DMS79 (cell line): ENCODE measurements around the gene POM121L2.

Experiments used
- DNase-seq: peaks from one replicate; lab custom pipeline; 2025; lab: John Stamatoyannopoulos, UW

POM121L2 gene

GRCh38 chr6:27312146-27312949 lies at the start of gene POM121L2:
POM121L2 (minus strand) TSS chr6:27312273; CDS start chr6:27312170, 103 bp downstream.
- peak; percentile 16 for DNase-seq

- no peak for DNase-seq
Observed at GRCh38 chr6:27359231-27359630, 47.2 kb upstream of the POM121L2 start.

GRCh38 chr6:27358786-27359185 lies 46.7 kb upstream of the POM121L2 start:
- no peak for DNase-seq

GRCh38 chr6:27352850-27353249 lies 40.8 kb upstream of the POM121L2 start:
- no peak for DNase-seq

- DNase-seq: no peak
Observed at GRCh38 chr6:27334141-27334540, 22.1 kb upstream of the POM121L2 start.

- no peak for DNase-seq
Observed at GRCh38 chr6:27333642-27334040, 21.6 kb upstream of the POM121L2 start.

- peak; percentile 6 for DNase-seq
Observed at GRCh38 chr6:27332692-27333641, 20.9 kb upstream of the POM121L2 start.

GRCh38 chr6:27327023-27327738 lies 15.1 kb upstream of the POM121L2 start:
- no peak for DNase-seq

- no peak for DNase-seq
Observed at GRCh38 chr6:27321901-27322300, 9.8 kb upstream of the POM121L2 start.

GRCh38 chr6:27321370-27321769 lies 9.3 kb upstream of the POM121L2 start:
- DNase-seq: no peak

GRCh38 chr6:27318973-27319372 lies 6.9 kb upstream of the POM121L2 start:
- DNase-seq: no peak

- DNase-seq: no peak
Observed at GRCh38 chr6:27314046-27314445, 2.0 kb upstream of the POM121L2 start.

GRCh38 chr6:27312950-27313271 lies 838 bp upstream of the POM121L2 start:
- no peak for DNase-seq

GRCh38 chr6:27311806-27312145 lies 297 bp downstream of the POM121L2 start:
- no peak for DNase-seq

- no peak for DNase-seq
Observed at GRCh38 chr6:27303613-27304272, 8.3 kb downstream of the POM121L2 start.

GRCh38 chr6:27297857-27298730 lies 14.0 kb downstream of the POM121L2 start:
- no peak for DNase-seq

- no peak for DNase-seq
Observed at GRCh38 chr6:27297484-27297856, 14.6 kb downstream of the POM121L2 start.

GRCh38 chr6:27296106-27296783 lies 15.8 kb downstream of the POM121L2 start:
- no peak for DNase-seq

GRCh38 chr6:27295301-27296079 lies 16.6 kb downstream of the POM121L2 start:
- DNase-seq: no peak

GRCh38 chr6:27294409-27294808 lies 17.7 kb downstream of the POM121L2 start:
- DNase-seq: no peak
